ENCODE measurements around the gene GMDS. TPM values are rescaled to one million over a fixed set of nuclear protein-coding genes. Genes with fewer than 3 reads are reported as not detected.

The GMDS gene
- total and polyA plus RNA-seq, 2 experiments from 2014 or later: 30.1 to 36.5 TPM

DNA sequence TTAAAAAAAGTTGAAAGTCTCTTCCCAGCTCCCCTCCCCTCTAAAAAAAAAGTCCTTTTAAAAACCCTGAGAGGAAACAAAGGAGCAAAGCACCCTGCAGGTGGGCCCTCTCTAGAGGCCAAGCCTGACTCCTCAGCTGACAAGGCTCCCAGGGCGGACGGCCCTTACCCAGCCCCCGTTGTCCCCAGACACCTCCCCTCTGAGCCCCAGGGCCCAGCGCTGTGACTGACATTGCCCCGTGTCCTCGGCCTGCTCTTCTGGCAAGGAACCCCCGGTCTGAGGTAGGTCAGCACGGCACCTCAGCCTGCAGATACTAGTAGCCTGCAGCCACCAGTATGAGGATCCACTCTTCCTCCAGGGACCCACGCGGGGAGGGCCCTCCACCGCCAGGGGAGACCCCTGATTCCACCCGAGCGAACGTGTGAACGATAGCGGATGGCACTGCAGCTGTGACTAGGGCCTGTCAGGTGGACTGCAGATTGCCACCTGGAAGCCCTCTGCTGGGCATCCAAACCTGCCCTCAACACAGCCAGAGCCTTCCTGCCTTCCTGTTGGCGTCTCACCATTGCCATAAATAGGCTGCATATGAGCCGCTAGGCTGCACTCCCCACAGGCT is 601.5 kb downstream of the GMDS start:
- H3K4me2 ChIP-seq: no peak overlapping the region
- no peaks in the 10 kb centered on the region for H3K4me1 ChIP-seq (ENCODE audit: insufficient read depth)
- H3K27me3 Mint-ChIP-seq (ENCODE audit: insufficient read depth, low read depth, poor library complexity): peaks cover 19% of the 10 kb centered on the region
- ATAC-seq (peak; percentile 72), DNase-seq (ENCODE audit: low spot score) (no peak)
- H3F3A ChIP-seq (replicated peaks; ENCODE audit: low read depth): no peaks in the 10 kb centered on the region
- no peaks in the 10 kb centered on the region for H3K27me3 ChIP-seq (ENCODE audit: insufficient read depth)
- TF ChIP-seq, protein P1, sequence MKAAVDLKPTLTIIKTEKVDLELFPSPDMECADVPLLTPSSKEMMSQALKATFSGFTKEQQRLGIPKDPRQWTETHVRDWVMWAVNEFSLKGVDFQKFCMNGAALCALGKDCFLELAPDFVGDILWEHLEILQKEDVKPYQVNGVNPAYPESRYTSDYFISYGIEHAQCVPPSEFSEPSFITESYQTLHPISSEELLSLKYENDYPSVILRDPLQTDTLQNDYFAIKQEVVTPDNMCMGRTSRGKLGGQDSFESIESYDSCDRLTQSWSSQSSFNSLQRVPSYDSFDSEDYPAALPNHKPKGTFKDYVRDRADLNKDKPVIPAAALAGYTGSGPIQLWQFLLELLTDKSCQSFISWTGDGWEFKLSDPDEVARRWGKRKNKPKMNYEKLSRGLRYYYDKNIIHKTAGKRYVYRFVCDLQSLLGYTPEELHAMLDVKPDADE (IDR thresholded peaks at IDR 0.05): no peak
- no peak for TF ChIP-seq EZH2phosphoT487 (IDR thresholded peaks at IDR 0.05; ENCODE audit: unreplicated experiment)
- no peak for TF ChIP-seq ZNF462 (CRISPR knock-in tag; IDR thresholded peaks at IDR 0.05)
- TF ChIP-seq, protein P2, sequence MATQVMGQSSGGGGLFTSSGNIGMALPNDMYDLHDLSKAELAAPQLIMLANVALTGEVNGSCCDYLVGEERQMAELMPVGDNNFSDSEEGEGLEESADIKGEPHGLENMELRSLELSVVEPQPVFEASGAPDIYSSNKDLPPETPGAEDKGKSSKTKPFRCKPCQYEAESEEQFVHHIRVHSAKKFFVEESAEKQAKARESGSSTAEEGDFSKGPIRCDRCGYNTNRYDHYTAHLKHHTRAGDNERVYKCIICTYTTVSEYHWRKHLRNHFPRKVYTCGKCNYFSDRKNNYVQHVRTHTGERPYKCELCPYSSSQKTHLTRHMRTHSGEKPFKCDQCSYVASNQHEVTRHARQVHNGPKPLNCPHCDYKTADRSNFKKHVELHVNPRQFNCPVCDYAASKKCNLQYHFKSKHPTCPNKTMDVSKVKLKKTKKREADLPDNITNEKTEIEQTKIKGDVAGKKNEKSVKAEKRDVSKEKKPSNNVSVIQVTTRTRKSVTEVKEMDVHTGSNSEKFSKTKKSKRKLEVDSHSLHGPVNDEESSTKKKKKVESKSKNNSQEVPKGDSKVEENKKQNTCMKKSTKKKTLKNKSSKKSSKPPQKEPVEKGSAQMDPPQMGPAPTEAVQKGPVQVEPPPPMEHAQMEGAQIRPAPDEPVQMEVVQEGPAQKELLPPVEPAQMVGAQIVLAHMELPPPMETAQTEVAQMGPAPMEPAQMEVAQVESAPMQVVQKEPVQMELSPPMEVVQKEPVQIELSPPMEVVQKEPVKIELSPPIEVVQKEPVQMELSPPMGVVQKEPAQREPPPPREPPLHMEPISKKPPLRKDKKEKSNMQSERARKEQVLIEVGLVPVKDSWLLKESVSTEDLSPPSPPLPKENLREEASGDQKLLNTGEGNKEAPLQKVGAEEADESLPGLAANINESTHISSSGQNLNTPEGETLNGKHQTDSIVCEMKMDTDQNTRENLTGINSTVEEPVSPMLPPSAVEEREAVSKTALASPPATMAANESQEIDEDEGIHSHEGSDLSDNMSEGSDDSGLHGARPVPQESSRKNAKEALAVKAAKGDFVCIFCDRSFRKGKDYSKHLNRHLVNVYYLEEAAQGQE (IDR thresholded peaks at IDR 0.05; ENCODE audit: unreplicated experiment): no peak
- TF ChIP-seq NANOG (IDR thresholded peaks at IDR 0.05; ENCODE audit: borderline replicate concordance): no peak
- no peak for TF ChIP-seq STAT1 (IDR thresholded peaks at IDR 0.05; ENCODE audit: unreplicated experiment)
- no peak for TF ChIP-seq POLR2AphosphoS5 (IDR thresholded peaks at IDR 0.05; ENCODE audit: low read depth)
- no peak for TF ChIP-seq EZH2 (IDR thresholded peaks at IDR 0.05; ENCODE audit: low read depth, unreplicated experiment)
- TF ChIP-seq ZNF114 (CRISPR knock-in tag; IDR thresholded peaks at IDR 0.05): no peak
- H3K9me3 Mint-ChIP-seq: no peaks in the 10 kb centered on the region
- H3K4me3 Mint-ChIP-seq: no peak overlapping the region
- H3K4me3 ChIP-seq: no peak overlapping the region
- H3K79me2 ChIP-seq (replicated peaks; ENCODE audit: insufficient read depth): no peaks in the 10 kb centered on the region
- no peaks in the 10 kb centered on the region for H3K9me2 ChIP-seq (ENCODE audit: insufficient read depth)
- no peak overlapping the region for H3K27ac ChIP-seq (ENCODE audit: low read depth)
- no peaks in the 10 kb centered on the region for H3K36me3 ChIP-seq (ENCODE audit: insufficient read depth)
- H2AFZ ChIP-seq: no peak overlapping the region
- no peaks in the 10 kb centered on the region; the same call in 2 of the 3 replicates for H3K36me3 Mint-ChIP-seq (ENCODE audit: low read depth)
- no peaks in the 10 kb centered on the region for H4K20me1 ChIP-seq (replicated peaks; ENCODE audit: insufficient read depth)
- H3K27ac Mint-ChIP-seq: no peak overlapping the region
- peaks cover 15% of the 10 kb centered on the region for H3K4me1 Mint-ChIP-seq
